GM19372 (cell line): Measurements from ENCODE around the gene NDUFA9.

Experiments used
- ATAC-seq: cut with Tn5 transposase; IDR thresholded peaks from one replicate; pipeline ENCODE4 v1.9.1; 2021; ENCODE audit warnings: mild to moderate bottlenecking, low read depth, moderate library complexity; ENCODE audit not compliant: unreplicated experiment

The NDUFA9 gene

GRCh38 chr12:4648501-4649357 is at the start of gene NDUFA9, which contains the start of gene AKAP3:
Gene NDUFA9 (plus strand): TSS chr12:4649114. CDS start chr12:4649127, 13 bp downstream.
Gene AKAP3 (minus strand): TSS chr12:4649051. CDS start chr12:4638196, 10,855 bp downstream.
- ATAC-seq: peak; percentile 81

- no peak for ATAC-seq
Observed at GRCh38 chr12:4603421-4603820, 45.5 kb upstream of the NDUFA9 start.

GRCh38 chr12:4603946-4604345 is 45.0 kb upstream of the NDUFA9 start:
- no peak for ATAC-seq

DNA sequence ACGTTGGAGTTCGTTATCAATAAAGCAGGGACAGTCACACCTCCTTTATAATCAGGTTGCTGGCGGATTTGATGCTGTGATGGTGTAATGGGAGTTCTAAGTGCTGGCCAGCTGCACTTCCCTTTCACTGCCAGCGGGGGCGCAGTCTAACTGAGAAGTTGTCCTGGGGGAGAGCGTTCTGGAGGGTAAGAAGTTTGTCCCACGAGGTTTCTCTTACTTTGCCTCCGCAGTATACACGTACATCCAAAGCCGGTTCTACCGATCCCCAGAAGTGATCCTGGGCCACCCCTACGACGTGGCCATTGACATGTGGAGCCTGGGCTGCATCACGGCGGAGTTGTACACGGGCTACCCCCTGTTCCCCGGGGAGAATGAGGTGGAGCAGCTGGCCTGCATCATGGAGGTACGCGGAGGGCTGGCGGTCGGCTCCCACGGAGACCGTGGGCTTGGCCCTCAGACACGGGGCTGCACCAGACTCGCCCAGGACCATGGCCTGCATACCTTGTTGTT is 44.2 kb upstream of the NDUFA9 start:
- peak; percentile 96 for ATAC-seq

DNA sequence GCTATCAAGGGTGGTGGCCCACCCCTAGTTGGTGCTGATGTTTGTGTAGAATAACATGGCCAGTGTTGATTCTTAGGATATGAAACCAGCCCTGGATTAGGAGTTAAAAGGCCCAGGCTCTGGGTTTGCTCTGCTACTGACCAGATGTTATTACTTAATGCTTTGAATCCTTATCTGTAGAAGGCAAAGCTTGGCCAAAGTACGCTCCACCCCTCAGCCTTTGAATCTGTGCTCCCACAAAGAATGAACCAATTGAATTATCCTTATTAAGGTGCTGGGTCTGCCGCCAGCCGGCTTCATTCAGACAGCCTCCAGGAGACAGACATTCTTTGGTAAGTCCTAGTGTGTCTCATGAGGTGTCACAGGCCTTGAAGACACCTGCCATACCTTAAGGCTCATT is 41.9 kb upstream of the NDUFA9 start:
- ATAC-seq: no peak

GRCh38 chr12:4609071-4609470 is 39.8 kb upstream of the NDUFA9 start:
- no peak for ATAC-seq

DNA sequence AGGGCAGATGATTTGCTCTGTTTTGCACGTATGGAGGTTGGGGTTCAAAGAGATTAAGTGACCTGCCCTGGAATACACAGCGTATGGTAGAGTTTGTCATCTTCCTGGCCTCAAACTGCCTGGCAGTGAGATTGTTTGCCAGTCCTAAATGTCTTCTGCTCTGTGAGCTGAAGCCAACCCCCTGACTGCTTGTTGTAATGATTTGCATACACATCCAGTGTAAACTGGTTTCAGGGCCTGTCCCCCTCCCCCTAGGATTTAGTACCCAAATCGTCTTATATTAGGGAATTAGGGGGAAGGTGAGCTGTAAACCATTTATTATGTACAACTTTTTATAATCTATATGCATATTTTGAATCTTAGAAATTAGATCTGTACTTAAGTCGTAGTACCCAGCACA is 38.4 kb upstream of the NDUFA9 start:
- no peak for ATAC-seq

DNA sequence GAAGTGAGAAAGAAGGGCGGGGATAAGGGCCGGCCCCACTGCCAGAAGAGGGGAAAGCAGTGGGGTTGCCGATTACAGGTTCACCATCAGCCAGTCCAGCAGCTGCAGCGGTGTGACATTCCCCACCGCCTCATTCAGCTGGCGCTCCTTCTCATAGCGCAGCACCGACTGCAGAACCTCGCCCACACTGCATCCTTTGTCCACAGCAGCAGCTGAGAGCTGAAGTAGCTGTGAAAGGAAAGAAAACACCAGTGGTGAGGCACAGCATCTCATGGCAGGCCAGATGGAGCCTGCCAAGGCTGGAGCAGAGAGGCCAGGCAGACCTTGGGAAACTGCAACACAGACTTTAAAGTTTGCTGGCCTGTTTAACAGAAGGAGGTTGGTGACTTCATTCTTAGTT is 33.2 kb upstream of the NDUFA9 start:
- ATAC-seq: no peak

DNA sequence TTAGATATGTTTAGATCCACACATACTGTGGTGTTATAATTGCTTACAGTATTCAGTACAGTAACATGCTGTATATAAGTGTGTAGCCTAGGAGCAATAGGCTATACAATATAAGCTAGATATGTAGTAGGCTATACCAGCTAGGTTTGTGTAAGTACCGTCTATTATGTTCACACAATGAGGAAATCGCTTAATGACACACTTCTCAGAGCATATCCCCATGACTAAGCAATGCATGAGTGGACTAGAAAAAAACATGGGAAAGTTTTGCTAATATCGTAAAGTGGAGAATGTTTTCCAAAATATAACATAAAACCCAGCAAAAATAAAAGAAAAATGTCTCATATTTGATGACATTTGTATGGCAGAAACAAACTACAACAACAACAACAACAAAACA is 27.4 kb upstream of the NDUFA9 start:
- no peak for ATAC-seq

DNA sequence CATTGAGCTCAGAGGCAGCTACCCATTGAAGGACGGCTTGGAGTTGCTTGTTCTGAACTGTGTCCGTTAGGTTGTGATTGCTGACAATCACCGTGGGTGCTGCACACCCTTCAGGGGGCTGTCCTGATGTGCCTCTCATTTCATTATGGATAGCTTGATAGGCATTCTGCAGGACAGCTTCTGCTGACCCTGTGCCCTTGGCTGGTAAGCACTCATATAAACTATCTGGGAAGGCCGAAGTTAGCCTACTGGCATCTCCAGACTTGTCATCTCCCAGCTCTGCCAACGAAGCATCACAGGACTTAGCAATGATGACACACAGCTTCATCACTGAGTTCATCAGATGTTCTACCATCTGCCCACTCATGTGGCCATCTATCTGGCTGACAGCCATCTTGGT is 22.4 kb upstream of the NDUFA9 start:
- ATAC-seq: no peak

DNA sequence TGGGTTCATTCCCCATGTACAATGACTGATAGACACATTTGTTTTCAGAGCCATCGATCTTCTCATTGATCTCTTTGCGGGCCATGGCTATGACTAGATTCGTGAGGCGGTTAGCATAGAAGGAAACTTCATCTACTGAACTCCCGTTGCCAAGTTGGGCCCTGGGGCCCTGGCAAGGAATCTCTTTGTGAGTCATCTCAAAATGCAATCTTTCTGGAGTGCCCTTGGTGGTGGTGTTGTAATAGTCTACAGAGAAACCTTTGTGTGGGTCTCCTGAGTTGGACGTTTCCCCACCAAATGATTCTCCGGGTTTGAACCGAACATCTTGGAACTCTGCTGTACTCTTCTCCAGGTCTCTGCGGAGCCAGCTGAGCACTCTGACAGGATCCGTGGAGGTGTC is 20.5 kb upstream of the NDUFA9 start:
- no peak for ATAC-seq

- ATAC-seq: no peak
Observed at GRCh38 chr12:4630262-4630661, 18.7 kb upstream of the NDUFA9 start.

DNA sequence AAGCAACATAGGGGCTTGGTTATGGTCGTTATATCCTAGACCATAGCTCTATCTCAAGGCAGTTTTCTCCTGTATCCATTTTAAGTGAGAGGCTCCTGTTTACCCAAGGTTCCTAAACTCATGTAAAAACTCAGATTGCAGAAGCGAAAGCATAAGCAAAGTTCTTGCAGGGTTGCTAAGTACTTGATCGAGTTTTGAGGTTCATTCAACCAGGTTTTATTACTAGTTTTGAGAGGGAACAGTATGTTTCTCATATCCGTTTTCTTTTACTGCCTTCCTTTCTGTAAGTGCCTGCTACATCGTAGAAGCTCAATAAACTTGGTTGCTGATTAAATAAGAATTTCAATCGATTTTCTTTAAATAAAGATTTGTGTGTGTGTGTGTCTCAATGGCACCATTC is 5.2 kb upstream of the NDUFA9 start:
- ATAC-seq: no peak

- no peak for ATAC-seq
Observed at GRCh38 chr12:4645023-4645422, 3.9 kb upstream of the NDUFA9 start.

GRCh38 chr12:4648104-4648500 is 812 bp upstream of the NDUFA9 start:
- ATAC-seq: no peak

DNA sequence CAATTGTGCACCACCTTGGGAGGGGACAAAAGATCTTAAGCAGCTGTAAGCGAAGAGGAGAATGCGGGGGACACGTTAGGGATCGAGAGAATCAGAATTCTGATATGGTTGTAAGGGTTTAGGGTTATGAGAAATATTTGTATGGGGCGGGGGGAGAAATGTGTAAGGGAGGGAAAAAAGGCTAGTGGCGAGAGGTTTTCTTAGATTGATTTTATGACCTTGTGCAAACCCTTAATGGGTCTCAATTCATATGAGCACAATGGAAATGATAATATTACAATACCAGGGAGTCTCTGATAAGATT is 396 bp downstream of the NDUFA9 start:
- no peak for ATAC-seq

- no peak for ATAC-seq
Observed at GRCh38 chr12:4653257-4653656, 4.3 kb downstream of the NDUFA9 start.

- no peak for ATAC-seq
Observed at GRCh38 chr12:4653691-4654090, 4.8 kb downstream of the NDUFA9 start.

DNA sequence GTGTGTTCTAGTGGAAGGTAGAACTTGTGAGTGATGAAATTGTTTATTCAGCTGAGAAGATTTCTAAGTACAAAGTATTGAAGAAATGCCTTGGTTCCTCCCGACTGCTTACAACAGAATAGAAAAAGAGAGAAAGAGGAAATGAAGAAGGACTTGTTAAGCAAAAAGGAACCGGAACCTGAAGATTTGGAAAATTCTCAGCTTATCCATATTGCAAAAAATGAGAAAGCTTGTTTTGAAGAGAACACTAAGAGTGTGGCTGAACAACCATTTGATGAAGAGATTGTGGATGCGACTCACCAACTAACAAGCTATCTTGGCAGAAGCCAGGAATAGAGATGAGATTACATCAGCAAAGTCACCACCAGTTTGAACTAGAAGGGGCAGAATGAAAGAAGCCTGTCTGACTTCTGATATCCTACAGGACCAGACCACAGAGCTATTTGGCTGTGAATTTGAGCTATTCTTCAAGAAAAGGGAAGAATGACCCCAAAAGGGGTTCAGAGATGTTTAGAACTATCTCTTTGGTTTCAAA is 15.1 kb downstream of the NDUFA9 start:
- no peak for ATAC-seq

- ATAC-seq: no peak
Observed at GRCh38 chr12:4665236-4665635, 16.3 kb downstream of the NDUFA9 start.

GRCh38 chr12:4679711-4680110 is 30.8 kb downstream of the NDUFA9 start:
- ATAC-seq: no peak

DNA sequence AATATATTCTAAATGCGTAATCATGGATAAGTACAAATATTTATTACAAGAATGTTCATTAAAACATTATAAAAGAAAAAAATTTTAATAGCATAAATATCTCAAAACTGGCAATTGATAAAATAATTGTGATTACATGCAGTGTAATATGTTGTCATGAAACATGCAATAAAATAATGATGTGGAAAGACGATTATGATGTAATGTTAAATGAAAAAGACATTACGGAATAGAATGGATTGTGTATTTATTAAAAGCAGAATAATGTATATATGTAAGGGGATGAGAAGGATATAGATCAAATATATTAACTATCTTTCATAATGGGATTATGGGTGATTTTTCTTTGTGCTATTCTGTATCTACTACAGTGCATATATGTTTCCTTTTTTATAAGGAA is 32.8 kb downstream of the NDUFA9 start:
- no peak for ATAC-seq
